GM18526 (cell line): ENCODE measurements around the gene SLIT3.

Experiments used
- POLR2A ChIP-seq: IDR thresholded peaks from 3 replicates; pipeline ENCODE4 v1.6.1; 2011; ENCODE audit not compliant: insufficient read length; ENCODE audit errors: extremely low read depth

The SLIT3 gene

GRCh38 chr5:169181814-169182213 is 119.1 kb downstream of the SLIT3 start:
- TF ChIP-seq POLR2A: no peak

GRCh38 chr5:169178754-169179153 is 122.2 kb downstream of the SLIT3 start:
- TF ChIP-seq POLR2A: no peak

- no peak for TF ChIP-seq POLR2A
Observed at GRCh38 chr5:169178274-169178673, 122.7 kb downstream of the SLIT3 start.

- TF ChIP-seq POLR2A: no peak
Observed at GRCh38 chr5:169176709-169177694, 123.9 kb downstream of the SLIT3 start.

GRCh38 chr5:169175733-169176132 is 125.2 kb downstream of the SLIT3 start:
- no peak for TF ChIP-seq POLR2A

- TF ChIP-seq POLR2A: no peak
Observed at GRCh38 chr5:169174923-169175322, 126.0 kb downstream of the SLIT3 start.

GRCh38 chr5:169173372-169173771 is 127.6 kb downstream of the SLIT3 start:
- no peak for TF ChIP-seq POLR2A

GRCh38 chr5:169171515-169171914 is 129.4 kb downstream of the SLIT3 start:
- TF ChIP-seq POLR2A: no peak

- no peak for TF ChIP-seq POLR2A
Observed at GRCh38 chr5:169169783-169170182, 131.2 kb downstream of the SLIT3 start.

GRCh38 chr5:169168280-169168679 is 132.7 kb downstream of the SLIT3 start:
- no peak for TF ChIP-seq POLR2A

GRCh38 chr5:169166078-169166477 is 134.9 kb downstream of the SLIT3 start:
- TF ChIP-seq POLR2A: no peak

GRCh38 chr5:169165052-169165451 is 135.9 kb downstream of the SLIT3 start:
- no peak for TF ChIP-seq POLR2A

GRCh38 chr5:169164481-169164925 is 136.4 kb downstream of the SLIT3 start:
- TF ChIP-seq POLR2A: no peak

- no peak for TF ChIP-seq POLR2A
Observed at GRCh38 chr5:169162407-169162806, 138.5 kb downstream of the SLIT3 start.

GRCh38 chr5:169161022-169161680 is 139.8 kb downstream of the SLIT3 start:
- no peak for TF ChIP-seq POLR2A

- TF ChIP-seq POLR2A: no peak
Observed at GRCh38 chr5:169160405-169160901, 140.5 kb downstream of the SLIT3 start.
